HG02798 (cell line): ENCODE data around the gene SLC27A5.
A peak's percentile ranks its signal among the peaks of the same experiment; 100 is the strongest.
"Not testable (repeated sequence)": the region's sequence is repeated elsewhere in the genome, so short reads cannot be mapped to it uniquely, and the experiment has no call there.

Experiments used
- ATAC-seq: cut with Tn5 transposase; IDR thresholded peaks from one replicate; pipeline ENCODE4 v1.9.1; 2021; ENCODE audit warnings: mild to moderate bottlenecking; ENCODE audit not compliant: unreplicated experiment, poor library complexity

SLC27A5 gene

GRCh38 chr19:58473775-58474174 lies 38.0 kb downstream of the SLC27A5 start:
- no peak for ATAC-seq

GRCh38 chr19:58471736-58472135 lies 40.1 kb downstream of the SLC27A5 start:
- no peak for ATAC-seq

GRCh38 chr19:58470837-58471543 lies 40.8 kb downstream of the SLC27A5 start:
- ATAC-seq = not testable (repeated sequence)

- ATAC-seq = no peak
Observed at GRCh38 chr19:58469241-58470013, 42.4 kb downstream of the SLC27A5 start.

- no peak for ATAC-seq
Observed at GRCh38 chr19:58468216-58468839, 43.5 kb downstream of the SLC27A5 start.

GRCh38 chr19:58466760-58467589 lies 44.8 kb downstream of the SLC27A5 start, which contains the start of gene ZNF324:
Gene ZNF324 (plus strand): TSS chr19:58467080. CDS start chr19:58469186, 2,106 bp downstream.
- peak; percentile 96 for ATAC-seq

- peak; percentile 16 for ATAC-seq
Observed at GRCh38 chr19:58466089-58466759, 45.6 kb downstream of the SLC27A5 start.

GRCh38 chr19:58460039-58460438 lies 51.8 kb downstream of the SLC27A5 start:
- no peak for ATAC-seq

GRCh38 chr19:58456111-58456510 lies 55.7 kb downstream of the SLC27A5 start:
- no peak for ATAC-seq

GRCh38 chr19:58455306-58455705 lies 56.5 kb downstream of the SLC27A5 start:
- no peak for ATAC-seq

- no peak for ATAC-seq
Observed at GRCh38 chr19:58453743-58454142, 58.0 kb downstream of the SLC27A5 start.

GRCh38 chr19:58451358-58452101 lies 60.3 kb downstream of the SLC27A5 start, which contains the start of gene ZNF324B:
Gene ZNF324B (plus strand): TSS chr19:58451622. CDS start chr19:58453702, 2,080 bp downstream.
- ATAC-seq = peak; percentile 97

GRCh38 chr19:58450856-58451357 lies 60.9 kb downstream of the SLC27A5 start:
- ATAC-seq = no peak

- not testable (repeated sequence) for ATAC-seq
Observed at GRCh38 chr19:58449980-58450379, 61.8 kb downstream of the SLC27A5 start.

- not testable (repeated sequence) for ATAC-seq
Observed at GRCh38 chr19:58448860-58449259, 62.9 kb downstream of the SLC27A5 start.
